ENCODE measurements around the gene PFKFB2.

The PFKFB2 gene

DNA sequence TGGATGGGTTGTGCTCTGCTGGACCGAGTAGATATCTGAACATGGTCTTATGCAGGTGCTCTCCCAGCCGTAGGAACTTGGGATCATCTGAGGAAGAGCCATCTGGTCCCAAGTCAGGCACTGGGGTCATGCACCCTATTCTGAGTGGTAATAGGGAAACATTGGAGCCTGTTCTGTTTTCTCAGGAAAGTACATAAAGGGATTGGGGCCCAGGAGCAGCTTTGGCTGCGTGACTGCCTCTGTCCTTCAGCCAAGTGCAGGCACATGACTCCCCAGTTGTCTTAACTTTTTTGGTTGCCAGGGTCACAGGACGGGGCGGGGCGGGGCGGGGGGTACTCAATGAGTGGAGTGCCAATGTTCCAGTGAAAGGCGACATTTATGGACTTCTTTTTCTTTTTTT, 11.5 kb downstream of the PFKFB2 start:
- no peaks in the 10 kb centered on the region for H3K36me3 ChIP-seq (ENCODE audit: control insufficient read depth, insufficient read depth, low read length)
- no peak overlapping the region for H3K4me3 ChIP-seq (replicated peaks; ENCODE audit: low read depth, low read length)
- no peaks in the 10 kb centered on the region for H3K27me3 ChIP-seq (replicated peaks; ENCODE audit: control insufficient read depth, insufficient read depth, low read length)
- no peak for TF ChIP-seq CTCF (IDR thresholded peaks at IDR 0.05; ENCODE audit: insufficient read depth, low read length, poor library complexity, severe bottlenecking)
- DNase-seq (ENCODE audit: extremely low read depth, insufficient read length): no peak

DNA sequence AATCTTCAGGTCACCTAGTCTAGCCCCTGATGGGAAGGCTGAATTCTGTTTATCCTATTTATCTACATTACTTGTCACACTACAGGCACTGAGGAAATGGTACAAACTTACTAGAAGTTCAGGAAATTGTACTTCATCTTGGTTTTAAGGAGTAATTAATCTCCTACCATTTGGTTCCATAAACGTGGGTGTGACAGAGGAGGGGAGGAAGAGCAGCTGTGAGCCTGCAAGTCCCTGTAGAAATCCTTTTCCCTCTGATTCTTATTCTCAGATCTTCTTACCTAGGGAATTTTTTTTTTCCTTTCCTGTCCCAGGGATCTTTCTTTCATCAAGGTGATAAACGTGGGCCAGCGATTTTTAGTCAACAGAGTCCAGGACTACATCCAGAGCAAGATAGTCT, 14.1 kb downstream of the PFKFB2 start:
- no peak for TF ChIP-seq CTCF (IDR thresholded peaks at IDR 0.05; ENCODE audit: insufficient read depth, low read length, poor library complexity, severe bottlenecking)
- no peak for DNase-seq (ENCODE audit: extremely low read depth, insufficient read length)
- H3K36me3 ChIP-seq (ENCODE audit: control insufficient read depth, insufficient read depth, low read length): no peaks in the 10 kb centered on the region

DNA sequence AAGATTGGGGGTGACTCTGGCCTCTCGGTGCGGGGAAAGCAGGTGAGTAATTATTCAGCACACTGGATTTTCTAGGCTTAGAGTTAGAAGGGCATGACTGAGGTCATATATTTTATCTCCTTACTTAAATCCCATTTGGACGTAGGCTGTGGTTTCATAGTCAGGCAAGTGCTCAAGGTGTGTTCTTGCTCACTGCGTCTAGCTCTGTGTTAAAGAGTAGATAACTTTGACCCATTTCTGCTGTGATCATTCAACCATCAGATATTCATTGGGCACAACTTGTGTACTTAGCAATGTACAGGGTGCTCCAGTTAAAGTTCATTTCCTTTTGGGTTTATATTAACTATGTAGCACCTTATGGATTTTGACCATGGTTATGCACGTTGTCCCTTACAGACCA, 14.6 kb downstream of the PFKFB2 start:
- Histone ChIP-seq H3K36me3 (ENCODE audit: control insufficient read depth, insufficient read depth, low read length) (no peaks in the 10 kb centered on the region), H3K27me3 (replicated peaks; ENCODE audit: control insufficient read depth, insufficient read depth, low read length) (no peaks in the 10 kb centered on the region), H3K4me3 (replicated peaks; ENCODE audit: low read depth, low read length) (no peak overlapping the region)
- no peak for TF ChIP-seq CTCF (IDR thresholded peaks at IDR 0.05; ENCODE audit: insufficient read depth, low read length, poor library complexity, severe bottlenecking)
- DNase-seq (ENCODE audit: extremely low read depth, insufficient read length): no peak

More for the DNA sequence above, 14.1 kb downstream of the PFKFB2 start:
- H3K27me3 ChIP-seq (replicated peaks; ENCODE audit: control insufficient read depth, insufficient read depth, low read length): no peaks in the 10 kb centered on the region
- H3K4me3 ChIP-seq (replicated peaks; ENCODE audit: low read depth, low read length): no peak overlapping the region

- no peak for DNase-seq (ENCODE audit: extremely low read depth, insufficient read length)
- no peak overlapping the region for H3K4me3 ChIP-seq (replicated peaks; ENCODE audit: low read depth, low read length)
- no peak for TF ChIP-seq CTCF (IDR thresholded peaks at IDR 0.05; ENCODE audit: insufficient read depth, low read length, poor library complexity, severe bottlenecking)
- H3K27me3 ChIP-seq (replicated peaks; ENCODE audit: control insufficient read depth, insufficient read depth, low read length): no peaks in the 10 kb centered on the region
- no peaks in the 10 kb centered on the region for H3K36me3 ChIP-seq (ENCODE audit: control insufficient read depth, insufficient read depth, low read length)
Measured at GRCh38 chr1:207069061-207069460, 16.0 kb downstream of the PFKFB2 start.

- no peaks in the 10 kb centered on the region for H3K27me3 ChIP-seq (replicated peaks; ENCODE audit: control insufficient read depth, insufficient read depth, low read length)
- no peaks in the 10 kb centered on the region for H3K36me3 ChIP-seq (ENCODE audit: control insufficient read depth, insufficient read depth, low read length)
- no peak for TF ChIP-seq CTCF (IDR thresholded peaks at IDR 0.05; ENCODE audit: insufficient read depth, low read length, poor library complexity, severe bottlenecking)
- H3K4me3 ChIP-seq (replicated peaks; ENCODE audit: low read depth, low read length): no peak overlapping the region
- DNase-seq (ENCODE audit: extremely low read depth, insufficient read length): no peak
Measured at GRCh38 chr1:207069858-207070506, 16.9 kb downstream of the PFKFB2 start.

GRCh38 chr1:207070811-207071210, 17.7 kb downstream of the PFKFB2 start:
- no peak for DNase-seq (ENCODE audit: extremely low read depth, insufficient read length)
- Histone ChIP-seq H3K36me3 (ENCODE audit: control insufficient read depth, insufficient read depth, low read length) (no peaks in the 10 kb centered on the region), H3K4me3 (replicated peaks; ENCODE audit: low read depth, low read length) (no peak overlapping the region), H3K27me3 (replicated peaks; ENCODE audit: control insufficient read depth, insufficient read depth, low read length) (no peaks in the 10 kb centered on the region)
- no peak for TF ChIP-seq CTCF (IDR thresholded peaks at IDR 0.05; ENCODE audit: insufficient read depth, low read length, poor library complexity, severe bottlenecking)

Data from GM06990 (cell line).